HEK293 (cell line): ENCODE results near the gene MLLT10.
A peak's percentile ranks its signal among the peaks of the same experiment; 100 is the strongest.

Source experiments
- CTCF ChIA-PET: fragments of 350-600 bp; formaldehyde crosslinking; extraction: SDS; loops from one replicate; lab custom pipeline; 2021; ENCODE audit warnings: antibody characterized with exemption; lab: Yijun Ruan, JAX
- POLR2A ChIA-PET: fragments of 300-600 bp; formaldehyde crosslinking; extraction: SDS; loops from one replicate; lab custom pipeline; 2020; ENCODE audit warnings: antibody characterized with exemption, inconsistent platforms; lab: Yijun Ruan, JAX
- H3K27ac ChIP-seq: fragments of 200-500 bp; sonication (Bioruptor generic); 2 replicates; pipeline ENCODE4 v1.5.1; 2014; ENCODE audit warnings: low read depth, low read length, control low read depth, inconsistent platforms; ENCODE audit errors: extremely low read depth
- H3K36me3 ChIP-seq, 2 experiments: fragments of 200-500 bp in 1 of 2; sonication (Bioruptor generic) in 1 of 2; 1 replicate in 1 of 2; 2 replicates in 1 of 2; pipeline ENCODE4 v1.5.1; 2014 to 2017; ENCODE audit warnings: inconsistent platforms in 2 of 2, low read length in 2 of 2; ENCODE audit not compliant: control insufficient read depth in 2 of 2, insufficient read depth in 1 of 2
- H3K4me1 ChIP-seq: fragments of 200-500 bp; sonication (Bioruptor generic); 2 replicates; pipeline ENCODE4 v1.5.1; 2014; ENCODE audit warnings: mild to moderate bottlenecking, low read length, inconsistent platforms; ENCODE audit not compliant: control insufficient read depth, insufficient read depth
- H3K4me3 ChIP-seq: 2 replicates; pipeline ENCODE4 v1.5.1; 2011; ENCODE audit warnings: low read depth, mild to moderate bottlenecking, control low read depth, low read length, moderate library complexity
- H3K9me3 ChIP-seq: fragments of 200-500 bp; sonication (Bioruptor generic); 2 replicates; pipeline ENCODE4 v1.5.1; 2014; ENCODE audit warnings: low read depth, low read length, inconsistent platforms; ENCODE audit not compliant: control insufficient read depth, insufficient read depth
- CTCF ChIP-seq: fragments of 450-650 bp; formaldehyde crosslinking; IDR thresholded peaks from 2 replicates; pipeline ENCODE4 v1.5.1; 2016; ENCODE audit warnings: missing biosample characterization, missing genetic modification characterization
- EGR2 ChIP-seq: fragments of 450-650 bp; formaldehyde crosslinking; IDR thresholded peaks from 2 replicates; pipeline ENCODE4 v1.5.1; 2016; ENCODE audit warnings: low read depth, missing biosample characterization, missing genetic modification characterization
- PATZ1 ChIP-seq: fragments of 450-650 bp; formaldehyde crosslinking; IDR thresholded peaks from 2 replicates; pipeline ENCODE4 v1.5.1; 2016; ENCODE audit warnings: missing biosample characterization, missing genetic modification characterization
- PRDM1 ChIP-seq: fragments of 450-650 bp; formaldehyde crosslinking; IDR thresholded peaks from 2 replicates; pipeline ENCODE4; 2016; ENCODE audit warnings: missing biosample characterization, missing genetic modification characterization
- PRDM6 ChIP-seq: fragments of 450-650 bp; formaldehyde crosslinking; IDR thresholded peaks from 2 replicates; pipeline ENCODE4 v1.5.1; 2017; ENCODE audit warnings: missing biosample characterization, missing genetic modification characterization
- ZBTB21 ChIP-seq: fragments of 450-650 bp; formaldehyde crosslinking; IDR thresholded peaks from 2 replicates; pipeline ENCODE4 v1.5.1; 2017; ENCODE audit warnings: missing biosample characterization, missing genetic modification characterization
- ZBTB44 ChIP-seq: fragments of 450-650 bp; IDR thresholded peaks from 2 replicates; pipeline ENCODE4 v1.5.1; 2018; ENCODE audit warnings: missing biosample characterization, mild to moderate bottlenecking, missing genetic modification characterization
- ZBTB8A ChIP-seq: fragments of 450-650 bp; formaldehyde crosslinking; IDR thresholded peaks from 2 replicates; pipeline ENCODE4 v1.5.1; 2016; ENCODE audit warnings: missing biosample characterization, missing genetic modification characterization
- ZFP3 ChIP-seq: fragments of 450-650 bp; formaldehyde crosslinking; IDR thresholded peaks from 2 replicates; pipeline ENCODE4 v1.5.1; 2016; ENCODE audit warnings: low read depth, missing biosample characterization, missing genetic modification characterization
- ZNF366 ChIP-seq: fragments of 450-650 bp; formaldehyde crosslinking; conservative IDR thresholded peaks from 2 replicates; pipeline ENCODE4 v1.5.1; 2016; ENCODE audit warnings: missing biosample characterization, missing genetic modification characterization
- ZNF513 ChIP-seq: fragments of 450-650 bp; IDR thresholded peaks from 2 replicates; pipeline ENCODE4 v1.5.1; 2018; ENCODE audit warnings: missing biosample characterization, missing genetic modification characterization
- ZNF660 ChIP-seq: fragments of 450-650 bp; IDR thresholded peaks from 2 replicates; pipeline ENCODE4 v1.5.1; 2018; ENCODE audit warnings: missing biosample characterization, mild to moderate bottlenecking, missing genetic modification characterization

The MLLT10 gene

GRCh38 chr10:21528236-21529031 is 5.6 kb upstream of the MLLT10 start:
- CTCF ChIA-PET: interaction anchor here (0.7 to 0.8 kb wide), 2 partner anchors 194 to 206 kb away, joined by 3 read pairs; no protein-coding TSS in a partner anchor

More at GRCh38 chr10:21528236-21529031, 5.6 kb upstream of the MLLT10 start:
- Histone ChIP-seq H3K27ac (no peak overlapping the region), H3K4me3 (no peak overlapping the region), H3K9me3 (no peaks in the 10 kb centered on the region), H3K4me1 (peaks cover 16% of the 10 kb centered on the region), H3K36me3 (no peaks in the 10 kb centered on the region)
- TF ChIP-seq ZFP3 (tag by site-specific recombination) (no peak), CTCF (tag by site-specific recombination) (no peak), ZNF366 (peak; percentile 85), ZBTB44 (tag by site-specific recombination) (peak; percentile 29; the same call in 1 of the 2 replicates), EGR2 (tag by site-specific recombination) (no peak), PATZ1 (tag by site-specific recombination) (0 out of 2 replicates have a peak, but pooled peaks have one; percentile 9), ZBTB8A (peak; percentile 10; the same call in 1 of the 2 replicates), ZNF513 (tag by site-specific recombination) (peak; percentile 56), PRDM6 (tag by site-specific recombination) (peak; percentile 82), ZBTB21 (tag by site-specific recombination) (no peak), ZNF660 (tag by site-specific recombination) (0 out of 2 replicates have a peak, but pooled peaks have one; percentile 2), PRDM1 (tag by site-specific recombination) (peak; percentile 17)
- POLR2A ChIA-PET: interaction anchor here (3.5 kb wide), 1 partner anchor 13 kb away, joined by 33 read pairs; no protein-coding TSS in a partner anchor
